Fibroblast of lung (primary cell): ENCODE data around the gene CDC42EP3. TPM values are rescaled to one million over a fixed set of nuclear protein-coding genes. Genes with fewer than 3 reads are reported as not detected.

ENCODE experiments used
- DNase-seq, 2 donors: peaks; one replicate each; pipeline versions ENCODE4 v3.0.0 to v3.0.0-alpha.2; 2010; ENCODE audit warnings: low read depth in 2 of 2
- H2AFZ ChIP-seq: 2 replicates; pipeline ENCODE4 v1.5.1; 2012; ENCODE audit warnings: low read length, control low read depth, inconsistent platforms
- H3K27ac ChIP-seq: 2 replicates; pipeline ENCODE4 v1.5.1; 2011; ENCODE audit warnings: low read length, control low read depth; ENCODE audit not compliant: insufficient read depth
- H3K27me3 ChIP-seq: 2 replicates; pipeline ENCODE4 v1.5.1; 2011; ENCODE audit warnings: mild to moderate bottlenecking, low read length; ENCODE audit not compliant: control insufficient read depth, insufficient read depth
- H3K36me3 ChIP-seq: 2 replicates; pipeline ENCODE4 v1.5.1; 2011; ENCODE audit warnings: low read length; ENCODE audit not compliant: control insufficient read depth, insufficient read depth
- H3K4me1 ChIP-seq: 2 replicates; pipeline ENCODE4 v1.5.1; 2011; ENCODE audit warnings: low read length; ENCODE audit not compliant: control insufficient read depth, insufficient read depth; ENCODE audit errors: extremely low read depth
- H3K4me2 ChIP-seq: 2 replicates; pipeline ENCODE4 v1.5.1; 2011; ENCODE audit warnings: low read length, control low read depth; ENCODE audit not compliant: insufficient read depth; ENCODE audit errors: extremely low read depth
- H3K4me3 ChIP-seq, 4 experiments: fragments of 200-600 bp in 1 of 4; sonication (generic) in 1 of 4; replicated peaks in 1 of 4; 2 replicates each; pipeline ENCODE4 v1.5.1; 2011 to 2016; ENCODE audit warnings: low read length in 4 of 4, low read depth in 3 of 4, mild to moderate bottlenecking in 3 of 4, control low read depth in 2 of 4, inconsistent platforms in 1 of 4, mixed read lengths in 1 of 4; ENCODE audit not compliant: insufficient read depth in 1 of 4; ENCODE audit errors: control extremely low read depth in 1 of 4
- H3K79me2 ChIP-seq: 2 replicates; pipeline ENCODE4 v1.5.1; 2012; ENCODE audit warnings: mild to moderate bottlenecking, low read length, inconsistent platforms; ENCODE audit not compliant: control insufficient read depth, insufficient read depth
- H3K9ac ChIP-seq: 2 replicates; pipeline ENCODE4 v1.5.1; 2011; ENCODE audit warnings: mild to moderate bottlenecking, low read length, control low read depth; ENCODE audit not compliant: insufficient read depth
- H3K9me3 ChIP-seq: 2 replicates; pipeline ENCODE4 v1.5.1; 2012; ENCODE audit warnings: low read depth, low read length; ENCODE audit not compliant: control insufficient read depth, insufficient read depth
- H4K20me1 ChIP-seq: 2 replicates; pipeline ENCODE4 v1.5.1; 2011; ENCODE audit warnings: low read length; ENCODE audit not compliant: control insufficient read depth, insufficient read depth; ENCODE audit errors: extremely low read depth
- EZH2 ChIP-seq: IDR thresholded peaks from 2 replicates; pipeline ENCODE4 v1.5.1; 2012; ENCODE audit warnings: low read length, control low read depth, mild to moderate bottlenecking; ENCODE audit errors: missing control alignments
- polyA plus RNA-seq, 2 donors: library from polyadenylated mRNA; depleted of rRNA in 1 of 2; stranded (reverse) in 1 of 2; unstranded in 1 of 2; fragments of >200 nt; gene quantifications; 2 replicates each; pipeline ENCODE4 v1.2.1, GENCODE V29; 2011 to 2012; ENCODE audit warnings: missing spikeins in 1 of 2
- total RNA-seq: library from RNA; depleted of rRNA; stranded (reverse); fragments of >200 nt; gene quantifications from 2 replicates; pipeline ENCODE4 v1.2.1, GENCODE V29; 2014
- TF ChIP-seq, protein P1 (sequence below), 2 donors: IDR thresholded peaks in 1 of 2; conservative IDR thresholded peaks in 1 of 2; 1 replicate in 1 of 2; 2 replicates in 1 of 2; pipeline ENCODE4 v1.5.1; 2011 to 2012; ENCODE audit warnings: low read length in 2 of 2, control low read depth in 1 of 2, inconsistent platforms in 1 of 2, low read depth in 1 of 2, mild to moderate bottlenecking in 1 of 2

The CDC42EP3 gene
- total and polyA plus RNA-seq, 2 donors (not counting 1 experiment from before 2014, with no cell fraction given) = 19.2 to 328 TPM

GRCh38 chr2:37654932-37655841, 16.3 kb downstream of the CDC42EP3 start:
- no peak overlapping the region for H3K9ac ChIP-seq
- peak overlapping the region; percentile 3 for H3K4me2 ChIP-seq
- peaks cover 23% of the 10 kb centered on the region for H3K4me1 ChIP-seq
- H4K20me1 ChIP-seq = no peaks in the 10 kb centered on the region
- H3K9me3 ChIP-seq = no peaks in the 10 kb centered on the region
- H3K27ac ChIP-seq = no peak overlapping the region
- H3K27me3 ChIP-seq = no peaks in the 10 kb centered on the region
- TF ChIP-seq, protein P1, sequence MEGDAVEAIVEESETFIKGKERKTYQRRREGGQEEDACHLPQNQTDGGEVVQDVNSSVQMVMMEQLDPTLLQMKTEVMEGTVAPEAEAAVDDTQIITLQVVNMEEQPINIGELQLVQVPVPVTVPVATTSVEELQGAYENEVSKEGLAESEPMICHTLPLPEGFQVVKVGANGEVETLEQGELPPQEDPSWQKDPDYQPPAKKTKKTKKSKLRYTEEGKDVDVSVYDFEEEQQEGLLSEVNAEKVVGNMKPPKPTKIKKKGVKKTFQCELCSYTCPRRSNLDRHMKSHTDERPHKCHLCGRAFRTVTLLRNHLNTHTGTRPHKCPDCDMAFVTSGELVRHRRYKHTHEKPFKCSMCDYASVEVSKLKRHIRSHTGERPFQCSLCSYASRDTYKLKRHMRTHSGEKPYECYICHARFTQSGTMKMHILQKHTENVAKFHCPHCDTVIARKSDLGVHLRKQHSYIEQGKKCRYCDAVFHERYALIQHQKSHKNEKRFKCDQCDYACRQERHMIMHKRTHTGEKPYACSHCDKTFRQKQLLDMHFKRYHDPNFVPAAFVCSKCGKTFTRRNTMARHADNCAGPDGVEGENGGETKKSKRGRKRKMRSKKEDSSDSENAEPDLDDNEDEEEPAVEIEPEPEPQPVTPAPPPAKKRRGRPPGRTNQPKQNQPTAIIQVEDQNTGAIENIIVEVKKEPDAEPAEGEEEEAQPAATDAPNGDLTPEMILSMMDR (conservative IDR thresholded peaks at IDR 0.05 in 1 of 2, IDR thresholded peaks at IDR 0.05 in 1 of 2; ENCODE audit: low read depth in 1 of 2, low read length in 2 of 2) = no peak
- TF ChIP-seq EZH2 = no peak
- DNase-seq = peak in 1 of 2 donors; percentile 80
- no peak overlapping the region for H3K4me3 ChIP-seq
- no peak overlapping the region for H2AFZ ChIP-seq
- H3K36me3 ChIP-seq = no peaks in the 10 kb centered on the region
- H3K79me2 ChIP-seq = peaks cover 95% of the 10 kb centered on the region

DNA sequence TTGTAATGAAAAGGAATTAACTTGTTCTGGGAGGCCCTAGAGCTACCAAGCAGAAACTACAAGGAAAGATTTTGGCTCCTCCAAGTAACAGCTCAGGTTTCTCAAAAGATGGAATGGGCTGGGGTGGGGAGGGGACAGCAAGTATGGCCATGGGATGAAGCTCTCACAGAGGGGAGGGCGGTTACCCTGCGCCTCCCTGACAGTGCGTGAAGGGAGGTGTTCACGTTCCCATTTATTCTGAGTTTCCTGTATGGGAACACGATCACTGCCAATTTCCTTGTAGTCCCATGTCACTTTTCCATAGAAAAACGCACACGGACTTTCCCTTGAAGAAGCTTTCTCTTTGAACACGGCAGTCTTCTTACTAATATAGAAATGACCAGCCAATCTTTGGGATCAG, 17.0 kb downstream of the CDC42EP3 start:
- no peak for DNase-seq
- no peak overlapping the region for H2AFZ ChIP-seq
- H3K4me2 ChIP-seq = peak overlapping the region; percentile 18
- peaks cover 23% of the 10 kb centered on the region for H3K4me1 ChIP-seq
- H3K79me2 ChIP-seq = peaks cover 95% of the 10 kb centered on the region
- no peak overlapping the region for H3K4me3 ChIP-seq
- H4K20me1 ChIP-seq = no peaks in the 10 kb centered on the region
- no peak overlapping the region for H3K9ac ChIP-seq
- H3K36me3 ChIP-seq = peaks cover 2% of the 10 kb centered on the region
- H3K27me3 ChIP-seq = no peaks in the 10 kb centered on the region
- TF ChIP-seq EZH2 = no peak
- TF ChIP-seq, protein P1 (conservative IDR thresholded peaks at IDR 0.05 in 1 of 2, IDR thresholded peaks at IDR 0.05 in 1 of 2; ENCODE audit: low read depth in 1 of 2, low read length in 2 of 2) = no peak
- H3K9me3 ChIP-seq = no peaks in the 10 kb centered on the region
- H3K27ac ChIP-seq = peak overlapping the region; percentile 20

DNA sequence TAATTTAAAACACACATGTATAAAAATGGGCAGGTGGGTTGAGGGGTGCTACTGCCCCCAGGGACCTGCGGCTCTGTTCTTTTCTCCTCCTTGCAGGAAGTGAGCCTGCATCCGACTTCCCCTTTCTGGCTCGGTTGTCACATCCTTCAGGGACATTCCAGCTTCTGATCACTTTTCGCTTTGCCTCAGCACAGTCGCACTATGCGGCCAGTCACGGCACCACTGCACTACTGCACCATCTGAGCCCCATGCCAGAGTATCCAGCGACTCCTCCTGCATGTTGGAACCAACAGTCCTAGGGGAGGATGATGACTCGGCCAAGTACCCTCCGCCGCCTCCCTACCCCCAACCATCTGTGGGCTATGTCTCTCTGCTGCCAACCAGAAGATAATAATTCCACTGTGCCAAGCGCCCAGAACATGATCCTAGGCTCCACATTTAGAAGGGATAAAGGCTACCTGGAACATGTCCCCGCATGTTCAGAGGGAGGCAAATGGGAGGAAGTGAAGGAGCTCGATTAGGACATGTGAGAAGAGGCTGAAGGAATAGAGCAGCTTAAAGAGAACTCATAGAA, 17.6 kb downstream of the CDC42EP3 start:
- Histone ChIP-seq H3K9me3 (no peaks in the 10 kb centered on the region), H3K4me1 (peaks cover 23% of the 10 kb centered on the region), H3K36me3 (peaks cover 2% of the 10 kb centered on the region), H3K4me2 (no peak overlapping the region), H3K27me3 (no peaks in the 10 kb centered on the region), H3K4me3 (no peak overlapping the region), H4K20me1 (no peaks in the 10 kb centered on the region), H3K79me2 (peaks cover 95% of the 10 kb centered on the region), H3K9ac (no peak overlapping the region), H2AFZ (no peak overlapping the region), H3K27ac (peak overlapping the region; percentile 20)
- DNase-seq = no peak
- no peak for TF ChIP-seq EZH2
- TF ChIP-seq, protein P1 (conservative IDR thresholded peaks at IDR 0.05 in 1 of 2, IDR thresholded peaks at IDR 0.05 in 1 of 2; ENCODE audit: low read depth in 1 of 2, low read length in 2 of 2) = no peak
